Sigmoid colon (tissue), 7 donors: ENCODE results near the gene PI4KA. TPM values are rescaled to one million over a fixed set of nuclear protein-coding genes. Genes with fewer than 3 reads are reported as not detected.

Source experiments
- DNase-seq: peaks from one replicate; pipeline ENCODE4 v3.0.0-alpha.2; 2019
- H3K27ac ChIP-seq, 4 donors: fragments of 200-600 bp; sonication (generic); one replicate each; pipeline ENCODE4 v1.5.1; 2016 to 2019; ENCODE audit warnings: mild to moderate bottlenecking in 1 of 4
- H3K27me3 ChIP-seq, 3 donors: fragments of 200-600 bp; sonication (generic); one replicate each; pipeline ENCODE4 v1.5.1; 2019; ENCODE audit warnings: mild to moderate bottlenecking in 1 of 3
- H3K36me3 ChIP-seq, 4 donors: fragments of 200-600 bp; sonication (generic); one replicate each; pipeline ENCODE4 v1.5.1; 2016 to 2019
- H3K4me1 ChIP-seq, 4 donors: fragments of 200-600 bp; sonication (generic); one replicate each; pipeline ENCODE4 v1.5.1; 2017 to 2019
- H3K4me3 ChIP-seq, 4 donors: fragments of 200-600 bp; sonication (generic); one replicate each; pipeline ENCODE4 v1.5.1; 2017 to 2019; ENCODE audit warnings: mild to moderate bottlenecking in 2 of 4, moderate library complexity in 1 of 4
- H3K9me3 ChIP-seq, 4 donors: fragments of 200-600 bp in 3 of 4; sonication (generic) in 3 of 4; one replicate each; pipeline versions ENCODE4 v1.5.1 to v1.6.1; 2013 to 2019
- CTCF ChIP-seq, 4 experiments: fragments of 450-650 bp in 3 of 4; fragments of 200-600 bp in 1 of 4; IDR thresholded peaks; one replicate each; pipeline ENCODE4 v1.5.1; 2016 to 2019; ENCODE audit warnings: antibody characterized with exemption in 4 of 4, mild to moderate bottlenecking in 3 of 4, moderate library complexity in 2 of 4
- EP300 ChIP-seq, 4 donors: sonication (generic); formaldehyde crosslinking; IDR thresholded peaks; one replicate each; pipeline ENCODE4 v1.6.1; 2017; ENCODE audit warnings: antibody characterized with exemption in 4 of 4
- POLR2A ChIP-seq, 2 donors: fragments of 450-650 bp; IDR thresholded peaks; one replicate each; pipeline ENCODE4 v1.6.1; 2016; ENCODE audit warnings: antibody characterized with exemption in 2 of 2, mild to moderate bottlenecking in 2 of 2, moderate library complexity in 2 of 2
- POLR2AphosphoS5 ChIP-seq, 4 donors: sonication (generic); formaldehyde crosslinking; IDR thresholded peaks; one replicate each; pipeline ENCODE4 v1.6.1; 2017; ENCODE audit warnings: antibody characterized with exemption in 4 of 4
- WGBS, 2 donors: extraction: QIAGEN DNeasy Blood & Tissue Kit; methylation state at CpG; one replicate each; pipeline ENCODE4 v1.1.7; 2013; 5-methylcytosine and 5-hydroxymethylcytosine counted together
- intact Hi-C: fragments of 100-400 bp; cut with DNase I; formaldehyde crosslinking; loops from one replicate; pipeline ENCODE4 v1.15.1; 2023
- polyA plus RNA-seq, 3 donors: library from polyadenylated mRNA; stranded (reverse); fragments of 200-250 nt; gene quantifications; one replicate each; pipeline ENCODE4 v1.2.3, GENCODE V29; 2013
- total RNA-seq, 4 donors: library from RNA; depleted of rRNA; stranded (reverse); fragments of >200 nt; gene quantifications; one replicate each; pipeline ENCODE4 v1.1.0, GENCODE V29; 2016
- donor health status: healthy with polysubstance abuse.
- donor health status: Bipolar disorder and iron deficiency.
- donor health status: healthy.

The PI4KA gene
- total and polyA plus RNA-seq, 7 donors, result 26.1 to 137 (median 63.5) TPM

GRCh38 chr22:20762233-20762796 is 96.3 kb downstream of the PI4KA start:
- H3K36me3 ChIP-seq, result peaks cover 17 to 79% (median 38%) of the 10 kb centered on the region in 4 donors
- no peak for TF ChIP-seq EP300 (IDR thresholded peaks at IDR 0.05)
- TF ChIP-seq CTCF (IDR thresholded peaks at IDR 0.05), result no peak
- no peak for TF ChIP-seq POLR2A (IDR thresholded peaks at IDR 0.05)
- TF ChIP-seq POLR2AphosphoS5 (IDR thresholded peaks at IDR 0.05), result no peak
- no peak overlapping the region for H3K27ac ChIP-seq
- no peaks in the 10 kb centered on the region for H3K4me1 ChIP-seq
- intact Hi-C loops, result no loop called here
- no peaks in the 10 kb centered on the region for H3K27me3 ChIP-seq
- no peak overlapping the region for H3K4me3 ChIP-seq
- DNase-seq, result no peak
- WGBS, 2 donors, result 95% methylated on average over 7 of the region's 7 CpGs
- no peaks in the 10 kb centered on the region for H3K9me3 ChIP-seq

- H3K27ac ChIP-seq, result no peak overlapping the region
- no peaks in the 10 kb centered on the region for H3K27me3 ChIP-seq
- WGBS, 2 donors, result 89% methylated on average over 2 of the region's 2 CpGs
- no peak for DNase-seq
- H3K36me3 ChIP-seq, result peaks cover 17 to 87% (median 38%) of the 10 kb centered on the region in 4 donors
- no peak for TF ChIP-seq EP300 (IDR thresholded peaks at IDR 0.05)
- no peak for TF ChIP-seq CTCF (IDR thresholded peaks at IDR 0.05)
- no peak for TF ChIP-seq POLR2AphosphoS5 (IDR thresholded peaks at IDR 0.05)
- no peak for TF ChIP-seq POLR2A (IDR thresholded peaks at IDR 0.05)
- intact Hi-C loops, result no loop called here
- H3K4me1 ChIP-seq, result no peaks in the 10 kb centered on the region
- H3K9me3 ChIP-seq, result no peaks in the 10 kb centered on the region
- H3K4me3 ChIP-seq, result no peak overlapping the region
Observed at GRCh38 chr22:20761536-20761935, 97.1 kb downstream of the PI4KA start.

- Histone ChIP-seq H3K27ac (no peak overlapping the region), H3K4me1 (no peaks in the 10 kb centered on the region), H3K9me3 (no peaks in the 10 kb centered on the region), H3K27me3 (no peaks in the 10 kb centered on the region), H3K4me3 (no peak overlapping the region), H3K36me3 (peaks cover 17 to 82% (median 37%) of the 10 kb centered on the region in 4 donors)
- DNase-seq, result no peak
- no peak for TF ChIP-seq POLR2AphosphoS5 (IDR thresholded peaks at IDR 0.05)
- TF ChIP-seq EP300 (IDR thresholded peaks at IDR 0.05), result no peak
- no peak for TF ChIP-seq POLR2A (IDR thresholded peaks at IDR 0.05)
- no peak for TF ChIP-seq CTCF (IDR thresholded peaks at IDR 0.05)
- 97 to 99% methylated on average over 2 of the region's 2 CpGs for whole genome bisulfite sequencing, 2 donors
- intact Hi-C loops, result no loop called here
Observed at GRCh38 chr22:20760084-20760483, 98.5 kb downstream of the PI4KA start.

GRCh38 chr22:20758688-20759087 is 99.9 kb downstream of the PI4KA start:
- no peak for TF ChIP-seq EP300 (IDR thresholded peaks at IDR 0.05)
- TF ChIP-seq CTCF (IDR thresholded peaks at IDR 0.05), result no peak
- no peak for TF ChIP-seq POLR2A (IDR thresholded peaks at IDR 0.05)
- no peak for TF ChIP-seq POLR2AphosphoS5 (IDR thresholded peaks at IDR 0.05)
- Histone ChIP-seq H3K4me3 (no peak overlapping the region), H3K36me3 (peaks cover 7 to 79% (median 25%) of the 10 kb centered on the region in 4 donors), H3K27ac (no peak overlapping the region), H3K4me1 (no peaks in the 10 kb centered on the region), H3K27me3 (no peaks in the 10 kb centered on the region), H3K9me3 (no peaks in the 10 kb centered on the region)
- WGBS, 2 donors, result 99% methylated on average over 2 of the region's 2 CpGs
- no peak for DNase-seq
- intact Hi-C loops, result no loop called here

GRCh38 chr22:20756846-20757245 is 101.8 kb downstream of the PI4KA start:
- no peak for DNase-seq
- 90 to 98% methylated on average over 3 of the region's 3 CpGs for WGBS, 2 donors
- no peak overlapping the region for H3K4me3 ChIP-seq
- H3K27ac ChIP-seq, result no peak overlapping the region
- no peaks in the 10 kb centered on the region for H3K9me3 ChIP-seq
- peaks cover 3 to 77% (median 23%) of the 10 kb centered on the region in 4 donors for H3K36me3 ChIP-seq
- no peaks in the 10 kb centered on the region for H3K27me3 ChIP-seq
- intact Hi-C loops, result no loop called here
- no peaks in the 10 kb centered on the region for H3K4me1 ChIP-seq
- TF ChIP-seq EP300 (IDR thresholded peaks at IDR 0.05) (no peak), POLR2AphosphoS5 (IDR thresholded peaks at IDR 0.05) (no peak), CTCF (IDR thresholded peaks at IDR 0.05) (no peak), POLR2A (IDR thresholded peaks at IDR 0.05) (no peak)
